Muscle layer of duodenum (tissue), 2 donors: ENCODE results near the gene CREB5.
A peak's percentile ranks its signal among the peaks of the same experiment; 100 is the strongest.

Experiments used
- H3K27ac ChIP-seq: one replicate; pipeline ENCODE4 v1.7.0; 2013; ENCODE audit warnings: mild to moderate bottlenecking, low read length
- H3K27me3 ChIP-seq: one replicate; pipeline ENCODE4 v1.7.0; 2013; ENCODE audit warnings: low read depth, mild to moderate bottlenecking, control low read depth, low read length
- H3K36me3 ChIP-seq, 2 donors: one replicate each; pipeline ENCODE4 v1.7.0; 2013; ENCODE audit warnings: low read length in 2 of 2, control low read depth in 1 of 2, mild to moderate bottlenecking in 1 of 2; ENCODE audit not compliant: insufficient read depth in 2 of 2, control insufficient read depth in 1 of 2
- H3K4me1 ChIP-seq, 2 donors: one replicate each; pipeline ENCODE4 v1.7.0; 2013; ENCODE audit warnings: low read length in 2 of 2, mild to moderate bottlenecking in 2 of 2, control low read depth in 1 of 2, moderate library complexity in 1 of 2; ENCODE audit not compliant: insufficient read depth in 2 of 2, control insufficient read depth in 1 of 2
- H3K4me3 ChIP-seq, 2 donors: one replicate each; pipeline ENCODE4 v1.7.0; 2013; ENCODE audit warnings: low read length in 2 of 2, low read depth in 1 of 2, mild to moderate bottlenecking in 1 of 2
- H3K9me3 ChIP-seq, 2 donors: one replicate each; pipeline ENCODE4 v1.7.0; 2013; ENCODE audit warnings: low read length in 2 of 2, control low read depth in 1 of 2, mild to moderate bottlenecking in 1 of 2; ENCODE audit not compliant: control insufficient read depth in 1 of 2
- donor health status: healthy.

CREB5 gene

DNA sequence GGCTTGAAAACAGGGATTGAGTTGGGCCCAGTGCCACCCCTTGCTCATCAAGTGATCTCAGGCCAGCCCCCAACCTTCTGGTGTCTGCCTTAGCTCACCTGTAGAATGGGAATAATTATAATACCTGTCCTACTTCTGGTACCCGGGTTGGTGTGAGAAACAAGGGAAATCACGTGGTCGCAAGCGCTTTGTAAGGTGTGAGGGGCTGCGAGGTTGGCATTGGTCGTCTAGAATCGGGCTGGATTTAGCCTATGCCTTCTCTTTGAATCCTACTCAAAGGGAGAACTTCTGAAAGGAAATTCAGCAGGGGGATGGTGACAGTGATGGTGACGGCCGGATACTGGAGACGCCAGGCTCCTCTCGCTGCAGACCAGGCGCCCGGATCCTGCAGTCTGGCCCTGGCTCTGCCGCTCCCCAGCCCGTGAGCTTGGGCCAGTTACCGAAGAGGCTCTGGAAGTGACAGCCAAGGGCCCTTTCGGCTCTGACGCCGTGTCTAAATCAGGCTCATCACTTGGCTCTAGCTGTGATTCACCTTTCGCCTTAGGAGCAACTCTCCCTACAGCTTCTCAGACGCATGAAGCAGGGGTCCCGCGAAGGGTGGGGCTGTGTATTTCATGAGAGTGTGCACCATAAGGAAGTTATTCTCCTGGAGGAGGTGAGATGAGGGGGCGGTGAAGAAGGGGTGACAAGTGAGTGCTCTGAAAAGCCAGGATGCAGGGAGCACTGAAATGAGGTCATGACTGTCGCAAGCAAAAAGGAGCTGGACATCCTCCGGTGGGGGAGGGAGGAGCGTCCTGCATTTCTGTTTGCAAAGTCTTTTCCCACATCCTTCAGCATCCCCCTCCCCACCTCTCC lies 4.0 kb upstream of the CREB5 start:
- H3K27ac ChIP-seq, result peak overlapping the region; percentile 47
- no peaks in the 10 kb centered on the region for H3K36me3 ChIP-seq
- H3K27me3 ChIP-seq, result peaks cover 10% of the 10 kb centered on the region
- peak overlapping the region in 1 of 2 donors; percentile 49 for H3K4me3 ChIP-seq
- no peaks in the 10 kb centered on the region for H3K4me1 ChIP-seq
- H3K9me3 ChIP-seq, result no peaks in the 10 kb centered on the region

DNA sequence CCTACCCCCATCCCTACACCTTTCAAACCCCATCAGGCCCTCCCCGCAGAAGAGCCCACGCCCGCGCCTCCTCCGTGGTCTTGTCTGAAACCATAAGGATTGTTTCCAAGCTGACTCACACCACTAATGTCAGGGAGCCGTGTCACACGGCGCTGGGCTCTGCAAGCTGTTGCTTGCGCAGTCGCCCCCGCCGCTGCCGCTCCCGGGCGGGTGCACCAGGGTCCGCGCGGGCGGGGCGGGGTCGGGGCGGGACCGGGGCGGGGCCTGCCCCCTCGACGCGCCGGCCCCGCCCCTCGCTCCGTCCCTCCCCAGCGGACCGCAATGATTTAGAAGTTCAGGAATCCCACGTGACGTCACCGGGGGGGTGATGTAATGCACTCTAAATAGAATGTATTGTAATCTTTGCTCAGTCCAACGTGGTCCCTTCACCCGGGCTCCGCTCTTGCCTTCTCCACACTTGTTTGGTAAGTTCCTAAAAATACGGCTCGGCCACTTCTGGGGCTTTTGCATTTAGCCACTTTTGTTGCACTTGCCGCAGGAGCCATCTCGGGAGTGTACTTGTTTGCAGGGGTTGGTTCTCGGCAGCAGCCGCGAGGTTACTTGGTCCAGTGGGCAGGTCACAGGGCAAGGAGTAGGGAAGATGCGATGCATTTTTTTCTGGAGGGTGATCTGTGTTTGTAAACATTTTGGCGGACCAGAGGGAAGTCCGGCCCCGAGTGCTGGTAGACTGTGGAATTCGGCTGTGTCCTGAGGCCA lies 3.2 kb upstream of the CREB5 start:
- peaks cover 10% of the 10 kb centered on the region for H3K27me3 ChIP-seq
- H3K4me3 ChIP-seq, result peak overlapping the region; percentile 74 to 80
- peak overlapping the region; percentile 82 for H3K27ac ChIP-seq
- no peaks in the 10 kb centered on the region for H3K4me1 ChIP-seq
- H3K36me3 ChIP-seq, result no peaks in the 10 kb centered on the region
- no peaks in the 10 kb centered on the region for H3K9me3 ChIP-seq

- Histone ChIP-seq H3K4me3 (peak overlapping the region; percentile 74 to 80), H3K4me1 (no peaks in the 10 kb centered on the region), H3K36me3 (no peaks in the 10 kb centered on the region), H3K27ac (peak overlapping the region; percentile 82), H3K9me3 (no peaks in the 10 kb centered on the region), H3K27me3 (peaks cover 10% of the 10 kb centered on the region)
Measured at GRCh38 chr7:28409716-28410627, 2.3 kb upstream of the CREB5 start.

- no peaks in the 10 kb centered on the region for H3K4me1 ChIP-seq
- H3K4me3 ChIP-seq, result peak overlapping the region; percentile 70 to 74
- no peaks in the 10 kb centered on the region for H3K36me3 ChIP-seq
- no peak overlapping the region for H3K27ac ChIP-seq
- H3K27me3 ChIP-seq, result peaks cover 10% of the 10 kb centered on the region
- no peaks in the 10 kb centered on the region for H3K9me3 ChIP-seq
Measured at GRCh38 chr7:28410628-28411531, 1.4 kb upstream of the CREB5 start.

- peaks cover 10% of the 10 kb centered on the region for H3K27me3 ChIP-seq
- H3K27ac ChIP-seq, result no peak overlapping the region
- no peaks in the 10 kb centered on the region for H3K9me3 ChIP-seq
- H3K4me1 ChIP-seq, result peaks cover 0 to 7% of the 10 kb centered on the region in 2 donors
- H3K36me3 ChIP-seq, result no peaks in the 10 kb centered on the region
- H3K4me3 ChIP-seq, result no peak overlapping the region
Measured at GRCh38 chr7:28413011-28413410, 693 bp downstream of the CREB5 start.

DNA sequence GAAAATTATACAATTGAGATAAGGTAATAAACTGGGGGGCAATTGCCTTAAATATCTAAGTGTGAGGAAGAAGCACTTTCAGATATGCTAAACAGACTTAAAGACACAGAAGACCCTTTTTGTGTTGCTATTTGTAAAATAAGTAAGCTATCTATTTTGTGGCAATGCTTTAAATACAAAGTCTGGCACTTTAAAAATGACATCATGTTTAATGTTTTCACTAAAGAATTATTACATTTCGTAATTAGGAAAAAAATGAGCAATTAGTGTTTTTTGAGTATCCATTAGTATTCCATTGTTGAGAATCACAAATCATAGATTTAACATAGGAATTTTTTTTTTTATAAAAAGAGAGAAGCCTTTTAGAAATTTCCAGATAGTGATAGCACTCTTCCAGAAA lies 2.1 kb downstream of the CREB5 start:
- peaks cover 0 to 17% of the 10 kb centered on the region in 2 donors for H3K4me1 ChIP-seq
- no peaks in the 10 kb centered on the region for H3K36me3 ChIP-seq
- peaks cover 8% of the 10 kb centered on the region for H3K27me3 ChIP-seq
- no peak overlapping the region for H3K27ac ChIP-seq
- H3K9me3 ChIP-seq, result no peaks in the 10 kb centered on the region
- no peak overlapping the region for H3K4me3 ChIP-seq

GRCh38 chr7:28417321-28417940 lies 5.1 kb downstream of the CREB5 start:
- Histone ChIP-seq H3K4me3 (no peak overlapping the region), H3K9me3 (no peaks in the 10 kb centered on the region), H3K36me3 (no peaks in the 10 kb centered on the region), H3K4me1 (peaks cover 0 to 17% of the 10 kb centered on the region in 2 donors), H3K27ac (no peak overlapping the region), H3K27me3 (no peaks in the 10 kb centered on the region)

GRCh38 chr7:28418311-28418710 lies 6.0 kb downstream of the CREB5 start:
- no peak overlapping the region for H3K27ac ChIP-seq

GRCh38 chr7:28418966-28419365 lies 6.6 kb downstream of the CREB5 start:
- no peaks in the 10 kb centered on the region for H3K9me3 ChIP-seq
- H3K4me3 ChIP-seq, result no peak overlapping the region
- peaks cover 0 to 17% of the 10 kb centered on the region in 2 donors for H3K4me1 ChIP-seq
- H3K36me3 ChIP-seq, result no peaks in the 10 kb centered on the region
- H3K27ac ChIP-seq, result no peak overlapping the region
- H3K27me3 ChIP-seq, result no peaks in the 10 kb centered on the region

More at GRCh38 chr7:28418311-28418710, 6.0 kb downstream of the CREB5 start:
- no peak overlapping the region for H3K4me3 ChIP-seq
- H3K36me3 ChIP-seq, result no peaks in the 10 kb centered on the region
- no peaks in the 10 kb centered on the region for H3K27me3 ChIP-seq
- no peaks in the 10 kb centered on the region for H3K9me3 ChIP-seq
- peaks cover 0 to 17% of the 10 kb centered on the region in 2 donors for H3K4me1 ChIP-seq

- Histone ChIP-seq H3K27me3 (no peaks in the 10 kb centered on the region), H3K4me3 (no peak overlapping the region), H3K4me1 (peaks cover 0 to 17% of the 10 kb centered on the region in 2 donors), H3K9me3 (no peaks in the 10 kb centered on the region), H3K27ac (no peak overlapping the region), H3K36me3 (no peaks in the 10 kb centered on the region)
Measured at GRCh38 chr7:28419716-28420115, 7.4 kb downstream of the CREB5 start.
